ENCODE data around the gene YPEL3.

- TF ChIP-seq FOXJ3 (CRISPR knock-in tag; IDR thresholded peaks at IDR 0.05; ENCODE audit: borderline replicate concordance) (no peak), ZNF263 (CRISPR knock-in tag; IDR thresholded peaks at IDR 0.05; ENCODE audit: low read depth) (no peak)
- TF ChIP-seq, protein P1, sequence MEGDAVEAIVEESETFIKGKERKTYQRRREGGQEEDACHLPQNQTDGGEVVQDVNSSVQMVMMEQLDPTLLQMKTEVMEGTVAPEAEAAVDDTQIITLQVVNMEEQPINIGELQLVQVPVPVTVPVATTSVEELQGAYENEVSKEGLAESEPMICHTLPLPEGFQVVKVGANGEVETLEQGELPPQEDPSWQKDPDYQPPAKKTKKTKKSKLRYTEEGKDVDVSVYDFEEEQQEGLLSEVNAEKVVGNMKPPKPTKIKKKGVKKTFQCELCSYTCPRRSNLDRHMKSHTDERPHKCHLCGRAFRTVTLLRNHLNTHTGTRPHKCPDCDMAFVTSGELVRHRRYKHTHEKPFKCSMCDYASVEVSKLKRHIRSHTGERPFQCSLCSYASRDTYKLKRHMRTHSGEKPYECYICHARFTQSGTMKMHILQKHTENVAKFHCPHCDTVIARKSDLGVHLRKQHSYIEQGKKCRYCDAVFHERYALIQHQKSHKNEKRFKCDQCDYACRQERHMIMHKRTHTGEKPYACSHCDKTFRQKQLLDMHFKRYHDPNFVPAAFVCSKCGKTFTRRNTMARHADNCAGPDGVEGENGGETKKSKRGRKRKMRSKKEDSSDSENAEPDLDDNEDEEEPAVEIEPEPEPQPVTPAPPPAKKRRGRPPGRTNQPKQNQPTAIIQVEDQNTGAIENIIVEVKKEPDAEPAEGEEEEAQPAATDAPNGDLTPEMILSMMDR (IDR thresholded peaks at IDR 0.05), result no peak
Measured at GRCh38 chr16:30114411-30114810, 18.4 kb upstream of the YPEL3 start.

Data from WTC11 (cell line).